H1 (cell line): ENCODE measurements around the gene FMNL2. TPM values are rescaled to one million over a fixed set of nuclear protein-coding genes. Genes with fewer than 3 reads are reported as not detected.

Experiments
- CTCF ChIA-PET: fragments of 300-600 bp; sonication (Branson Sonifier 250); formaldehyde crosslinking; loops from one replicate; lab custom pipeline; 2021; ENCODE audit not compliant: partially characterized antibody; lab: Charles Lee
- POLR2A ChIA-PET: fragments of 300-600 bp; sonication (Branson Sonifier 250); formaldehyde crosslinking; loops from one replicate; lab custom pipeline; 2021; ENCODE audit warnings: inconsistent platforms; ENCODE audit not compliant: partially characterized antibody; lab: Charles Lee
- DNase-seq, 2 experiments: peaks; one replicate each; pipeline versions ENCODE4 v3.0.0 to v3.0.0-alpha.2; 2010 to 2022; ENCODE audit warnings: low spot score in 2 of 2, low read depth in 1 of 2, mixed read lengths in 1 of 2
- FAIRE-seq: peaks from 2 replicates; lab custom pipeline; 2011; peaks lifted over from hg19 to GRCh38; lab: Jason Lieb, UNC
- H2AFZ ChIP-seq: 2 replicates; pipeline ENCODE4 v1.8.1; 2012; ENCODE audit warnings: low read length, inconsistent platforms
- H2AK5ac ChIP-seq: 2 replicates; pipeline ENCODE4 v1.6.1; 2013; ENCODE audit warnings: low read depth, low read length
- H2BK120ac ChIP-seq: replicated peaks from 2 replicates; pipeline ENCODE3; 2013; ENCODE audit warnings: low read depth, low read length, inconsistent platforms
- H2BK12ac ChIP-seq: 2 replicates; pipeline ENCODE4 v1.6.1; 2013; ENCODE audit warnings: low read depth, low read length
- H2BK15ac ChIP-seq: 2 replicates; pipeline ENCODE4 v1.6.1; 2013; ENCODE audit warnings: low read length
- H2BK20ac ChIP-seq: 2 replicates; pipeline ENCODE4 v1.6.1; 2013; ENCODE audit warnings: low read length
- H2BK5ac ChIP-seq: 2 replicates; pipeline ENCODE4 v1.6.1; 2013; ENCODE audit warnings: low read depth, low read length
- H3K14ac ChIP-seq: 2 replicates; pipeline ENCODE4 v1.6.1; 2013; ENCODE audit warnings: inconsistent platforms; ENCODE audit not compliant: insufficient read length
- H3K18ac ChIP-seq: 2 replicates; pipeline ENCODE4 v1.6.1; 2013; ENCODE audit warnings: low read length; ENCODE audit errors: extremely low read depth
- H3K23ac ChIP-seq: 2 replicates; pipeline ENCODE4 v1.6.1; 2013; ENCODE audit warnings: inconsistent platforms; ENCODE audit not compliant: insufficient read length
- H3K23me2 ChIP-seq: 2 replicates; pipeline ENCODE4 v1.6.1; 2013; ENCODE audit warnings: low read depth, low read length
- H3K27ac ChIP-seq: 2 replicates; pipeline ENCODE4 v1.6.1; 2011; ENCODE audit warnings: low read depth, low read length, inconsistent platforms
- H3K27me3 ChIP-seq, 4 experiments: replicated peaks in 1 of 4; 1 replicate in 1 of 4; 2 replicates in 3 of 4; pipeline versions ENCODE4 v1.6.1 to v1.8.1; 2011 to 2013; ENCODE audit warnings: low read length in 3 of 4, mild to moderate bottlenecking in 3 of 4, inconsistent platforms in 2 of 4, mixed read lengths in 2 of 4, moderate library complexity in 1 of 4; ENCODE audit not compliant: control insufficient read depth in 3 of 4, insufficient read depth in 3 of 4; ENCODE audit errors: extremely low read depth in 1 of 4
- H3K36me3 ChIP-seq, 4 experiments: 2 replicates each; pipeline versions ENCODE4 v1.6.1 to v1.8.1; 2011 to 2013; ENCODE audit warnings: mild to moderate bottlenecking in 4 of 4, low read length in 3 of 4, moderate library complexity in 2 of 4, control low read depth in 1 of 4, inconsistent platforms in 1 of 4; ENCODE audit not compliant: insufficient read depth in 4 of 4, control insufficient read depth in 2 of 4
- H3K4ac ChIP-seq: replicated peaks from 2 replicates; pipeline ENCODE3; 2013; ENCODE audit warnings: low read length, low read depth, mixed read lengths, inconsistent platforms; ENCODE audit not compliant: insufficient read length
- H3K4me1 ChIP-seq, 4 experiments: replicated peaks in 1 of 4; 1 replicate in 1 of 4; 2 replicates in 3 of 4; pipeline versions ENCODE4 v1.6.1 to v1.8.1; 2011 to 2013; ENCODE audit warnings: low read length in 3 of 4, inconsistent platforms in 2 of 4, mixed read lengths in 1 of 4; ENCODE audit not compliant: insufficient read depth in 4 of 4, control insufficient read depth in 3 of 4
- H3K4me2 ChIP-seq, 2 experiments: 2 replicates each; pipeline versions ENCODE4 v1.6.1 to v1.8.1; 2011 to 2013; ENCODE audit warnings: low read depth in 2 of 2, low read length in 2 of 2, control low read depth in 1 of 2, inconsistent platforms in 1 of 2, mild to moderate bottlenecking in 1 of 2; ENCODE audit not compliant: insufficient read depth in 1 of 2
- H3K4me3 ChIP-seq, 4 experiments: fragments of 200-600, 300-600 bp in 1 of 4; sonication (generic), shearing (Covaris generic), sonication (Bioruptor Twin) in 1 of 4; 2 replicates each; pipeline versions ENCODE4 v1.5.1 to v1.8.1; 2011 to 2016; ENCODE audit warnings: low read length in 4 of 4, low read depth in 3 of 4, control low read depth in 2 of 4, inconsistent platforms in 2 of 4, mild to moderate bottlenecking in 2 of 4, mixed read lengths in 1 of 4, moderate library complexity in 1 of 4; ENCODE audit not compliant: insufficient read depth in 2 of 4; ENCODE audit errors: extremely low read depth in 1 of 4
- H3K56ac ChIP-seq: replicated peaks from 2 replicates; pipeline ENCODE3; 2013; ENCODE audit warnings: low read depth, mild to moderate bottlenecking, mixed read lengths, low read length, inconsistent platforms; ENCODE audit not compliant: insufficient read length
- H3K79me1 ChIP-seq: 2 replicates; pipeline ENCODE4 v1.6.1; 2013; ENCODE audit warnings: low read depth, low read length, control low read depth
- H3K79me2 ChIP-seq, 2 experiments: 2 replicates each; pipeline versions ENCODE4 v1.6.1 to v1.8.1; 2012 to 2013; ENCODE audit warnings: low read length in 2 of 2, mild to moderate bottlenecking in 2 of 2, inconsistent platforms in 1 of 2; ENCODE audit not compliant: insufficient read depth in 2 of 2, control insufficient read depth in 1 of 2
- H3K9ac ChIP-seq, 4 experiments: replicated peaks in 1 of 4; 1 replicate in 1 of 4; 2 replicates in 3 of 4; pipeline versions ENCODE4 v1.6.1 to v1.8.1; 2011 to 2013; ENCODE audit warnings: low read depth in 3 of 4, low read length in 3 of 4, control low read depth in 2 of 4, mild to moderate bottlenecking in 2 of 4, moderate library complexity in 2 of 4, inconsistent platforms in 1 of 4; ENCODE audit errors: extremely low read depth in 1 of 4
- H3K9me3 ChIP-seq, 2 experiments: 2 replicates each; pipeline versions ENCODE4 v1.6.1 to v1.8.1; 2012 to 2013; ENCODE audit warnings: mild to moderate bottlenecking in 2 of 2, moderate library complexity in 2 of 2, control low read depth in 1 of 2, inconsistent platforms in 1 of 2, low read depth in 1 of 2, low read length in 1 of 2, mixed read lengths in 1 of 2; ENCODE audit not compliant: insufficient read depth in 2 of 2
- H4K20me1 ChIP-seq, 2 experiments: replicated peaks in 1 of 2; 2 replicates each; pipeline versions ENCODE3 to v1.8.1; 2011 to 2013; ENCODE audit warnings: inconsistent platforms in 2 of 2, low read length in 2 of 2, mild to moderate bottlenecking in 1 of 2; ENCODE audit not compliant: insufficient read depth in 2 of 2, control insufficient read depth in 1 of 2
- H4K5ac ChIP-seq: 2 replicates; pipeline ENCODE4 v1.6.1; 2013; ENCODE audit warnings: low read length, low read depth, mixed read lengths, inconsistent platforms; ENCODE audit not compliant: insufficient read length
- H4K8ac ChIP-seq: 2 replicates; pipeline ENCODE4 v1.8.0; 2013; ENCODE audit warnings: mild to moderate bottlenecking, moderate library complexity, low read length, inconsistent platforms; ENCODE audit not compliant: insufficient read depth; ENCODE audit errors: extremely low read depth
- H4K91ac ChIP-seq: replicated peaks from 2 replicates; pipeline ENCODE3; 2013; ENCODE audit warnings: low read length, mixed read lengths, inconsistent platforms; ENCODE audit not compliant: insufficient read length
- CBX5 ChIP-seq: fragments of 300-800, 300-1000 bp; sonication (generic); IDR thresholded peaks from 2 replicates; pipeline ENCODE4 v1.7.1; 2016; ENCODE audit warnings: antibody characterized with exemption, low read length, low read depth
- E2F6 ChIP-seq: IDR thresholded peaks from 2 replicates; pipeline ENCODE4 v1.6.1; 2012; ENCODE audit warnings: inconsistent platforms
- FOSL1 ChIP-seq: IDR thresholded peaks from 2 replicates; pipeline ENCODE4 v1.6.1; 2011; ENCODE audit warnings: mild to moderate bottlenecking, low read depth, low read length, moderate library complexity; ENCODE audit not compliant: insufficient read depth
- HDAC6 ChIP-seq: IDR thresholded peaks from one replicate; pipeline ENCODE4 v1.7.1; 2012; ENCODE audit warnings: low read depth, mild to moderate bottlenecking, inconsistent platforms, low read length, moderate library complexity
- JUN ChIP-seq: IDR thresholded peaks from 2 replicates; pipeline ENCODE4 v1.6.1; 2011; ENCODE audit warnings: low read depth, mild to moderate bottlenecking, improper control_type of control experiment, low read length
- KDM1A ChIP-seq: fragments of 200-600, 300-600 bp; sonication (generic); IDR thresholded peaks from 2 replicates; pipeline ENCODE4 v1.7.1; 2016; ENCODE audit warnings: mild to moderate bottlenecking, low read length, borderline replicate concordance
- POLR2A ChIP-seq, 2 experiments: IDR thresholded peaks; 1 replicate in 1 of 2; 2 replicates in 1 of 2; pipeline ENCODE4 v1.6.1; 2011; ENCODE audit warnings: low read depth in 2 of 2, low read length in 2 of 2, mild to moderate bottlenecking in 2 of 2; ENCODE audit errors: control extremely low read depth in 1 of 2
- RAD21 ChIP-seq, 2 experiments: IDR thresholded peaks in 1 of 2; conservative IDR thresholded peaks in 1 of 2; 2 replicates each; pipeline ENCODE4 v1.6.1; 2011; ENCODE audit warnings: low read depth in 2 of 2, low read length in 2 of 2, improper control_type of control experiment in 1 of 2, inconsistent platforms in 1 of 2, mild to moderate bottlenecking in 1 of 2, moderate library complexity in 1 of 2
- RFX5 ChIP-seq: IDR thresholded peaks from 2 replicates; pipeline ENCODE4 v1.6.1; 2011; ENCODE audit warnings: low read depth, low read length, improper control_type of control experiment, borderline replicate concordance
- SP1 ChIP-seq: IDR thresholded peaks from 2 replicates; pipeline ENCODE4 v1.6.1; 2011; ENCODE audit warnings: low read depth, low read length
- TCF12 ChIP-seq: IDR thresholded peaks from 2 replicates; pipeline ENCODE4 v1.6.1; 2011; ENCODE audit warnings: low read depth, mild to moderate bottlenecking, low read length
- USF2 ChIP-seq: IDR thresholded peaks from 2 replicates; pipeline ENCODE4 v1.6.1; 2011; ENCODE audit warnings: low read length, improper control_type of control experiment
- YY1 ChIP-seq: IDR thresholded peaks from 2 replicates; pipeline ENCODE4 v1.6.1; 2011; ENCODE audit warnings: low read depth, mild to moderate bottlenecking, low read length
- WGBS, 2 experiments: shearing (Covaris generic) in 1 of 2; methylation state at CpG; one replicate each; pipeline versions ENCODE4 v1.1.6 to v1.1.7; 2013 to 2015; ENCODE audit warnings: low lambda C conversion rate in 2 of 2, mixed read lengths in 2 of 2, inconsistent platforms in 1 of 2, low coverage in 1 of 2, missing lambda C conversion rate in 1 of 2; ENCODE audit not compliant: insufficient replicate concordance in 2 of 2, insufficient coverage in 1 of 2, insufficient read length in 1 of 2; ENCODE audit errors: extremely low coverage in 1 of 2, missing lambda C conversion rate in 1 of 2; 5-methylcytosine and 5-hydroxymethylcytosine counted together
- polyA plus RNA-seq, 7 experiments: library from polyadenylated mRNA; depleted of rRNA in 3 of 7; stranded (reverse) in 5 of 7; unstranded in 2 of 7; fragments of >200 nt in 5 of 7; fragments of 200-250 nt in 2 of 7; gene quantifications; 1 replicate in 5 of 7; 2 replicates in 1 of 7; 4 replicates in 1 of 7; pipeline versions ENCODE4 v1.2.1 to v1.2.3, GENCODE V29; 2011 to 2013; ENCODE audit warnings: missing spikeins in 2 of 7, mixed read lengths in 2 of 7
- total RNA-seq: library from RNA; stranded (reverse); fragmentation: NEBNext Ultra II Directional; extraction: Animal tissue kit (Norgen Biotek cat#: 25700); gene quantifications from 2 replicates; pipeline ENCODE4 v1.2.1, GENCODE V29; 2021

The FMNL2 gene
- total and polyA plus RNA-seq, 2 of the 8 experiments (the other 6 are each of a cell fraction or from before 2014, with no cell fraction given) = 15.5 to 45.1 TPM

GRCh38 chr2:152602750-152603149, 267.8 kb downstream of the FMNL2 start:
- H3K4me1 ChIP-seq = peaks cover 2 to 10% (median 4%) of the 10 kb centered on the region in 4 experiments; a peak in 3 of 7 replicates
- H2AFZ ChIP-seq = no peak overlapping the region
- H4K8ac ChIP-seq = no peak overlapping the region
- H3K36me3 ChIP-seq = peaks cover 0 to 6% (median 2%) of the 10 kb centered on the region in 4 experiments; a peak in 4 of 8 replicates
- no peak overlapping the region for H3K23ac ChIP-seq
- no peak overlapping the region for H3K56ac ChIP-seq
- no peak overlapping the region for H2BK120ac ChIP-seq
- POLR2A ChIA-PET = interaction anchor here (0.6 kb wide), 1 partner anchor 9 kb away, joined by 3 read pairs; no protein-coding TSS in a partner anchor
- H3K4me2 ChIP-seq = no peak overlapping the region
- no peaks in the 10 kb centered on the region for H4K20me1 ChIP-seq
- no peak overlapping the region for H2BK20ac ChIP-seq
- no peak overlapping the region for H3K4me3 ChIP-seq
- TF ChIP-seq RFX5 = no peak
- TF ChIP-seq USF2 = no peak
- TF ChIP-seq FOSL1 = no peak
- no peak for TF ChIP-seq CBX5
- no peak for TF ChIP-seq YY1
- no peak for TF ChIP-seq POLR2A (IDR thresholded peaks at IDR 0.05; ENCODE audit: control extremely low read depth in 1 of 2, low read depth in 2 of 2, low read length in 2 of 2)
- no peak for TF ChIP-seq JUN
- no peak for TF ChIP-seq HDAC6
- no peak for TF ChIP-seq E2F6
- no peak for TF ChIP-seq SP1
- TF ChIP-seq RAD21 (IDR thresholded peaks at IDR 0.05 in 1 of 2, conservative IDR thresholded peaks at IDR 0.05 in 1 of 2; ENCODE audit: low read depth in 2 of 2, low read length in 2 of 2) = no peak
- TF ChIP-seq TCF12 = no peak
- TF ChIP-seq KDM1A = no peak
- H3K18ac ChIP-seq = no peak overlapping the region
- CTCF ChIA-PET = interaction anchor here (3.0 kb wide), 1 partner anchor 33 kb away, joined by 8 read pairs; no protein-coding TSS in a partner anchor
- H3K27ac ChIP-seq = no peak overlapping the region
- H2BK12ac ChIP-seq = no peak overlapping the region
- H2BK15ac ChIP-seq = no peak overlapping the region
- no peak overlapping the region for H4K5ac ChIP-seq
- no peak overlapping the region for H3K4ac ChIP-seq
- H2AK5ac ChIP-seq = no peak overlapping the region
- H3K9ac ChIP-seq = no peak overlapping the region
- H4K91ac ChIP-seq = no peak overlapping the region
- H3K79me1 ChIP-seq = no peaks in the 10 kb centered on the region; the same call in 1 of the 2 replicates
- H3K23me2 ChIP-seq = no peaks in the 10 kb centered on the region
- H3K79me2 ChIP-seq = no peaks in the 10 kb centered on the region
- DNase-seq = no peak
- no peak for FAIRE-seq
- no peak overlapping the region for H2BK5ac ChIP-seq
- H3K14ac ChIP-seq = no peak overlapping the region
- H3K9me3 ChIP-seq = no peaks in the 10 kb centered on the region
- WGBS, 2 experiments = 93% methylated on average over 8 of the region's 8 CpGs; no CpG with 5 or more reads in 1 of the 2 experiments
- H3K27me3 ChIP-seq = no peaks in the 10 kb centered on the region
